Duodenal mucosa (tissue), 2 donors: ENCODE measurements around the gene FLOT1.
"Not testable (repeated sequence)": the region's sequence is repeated elsewhere in the genome, so short reads cannot be mapped to it uniquely, and the experiment has no call there.

Source experiments
- H3K27ac ChIP-seq: one replicate; pipeline ENCODE4 v1.7.0; 2013; ENCODE audit warnings: low read depth, low read length
- H3K27me3 ChIP-seq, 2 donors: one replicate each; pipeline ENCODE4 v1.7.0; 2013; ENCODE audit warnings: low read length in 2 of 2, control low read depth in 1 of 2; ENCODE audit not compliant: insufficient read depth in 2 of 2, control insufficient read depth in 1 of 2
- H3K36me3 ChIP-seq, 2 donors: one replicate each; pipeline ENCODE4 v1.7.0; 2013; ENCODE audit warnings: low read length in 2 of 2, control low read depth in 1 of 2; ENCODE audit not compliant: insufficient read depth in 2 of 2, control insufficient read depth in 1 of 2
- H3K4me1 ChIP-seq, 2 donors: one replicate each; pipeline ENCODE4 v1.7.0; 2013; ENCODE audit warnings: low read length in 2 of 2, control low read depth in 1 of 2; ENCODE audit not compliant: insufficient read depth in 2 of 2, control insufficient read depth in 1 of 2
- H3K4me3 ChIP-seq, 2 donors: one replicate each; pipeline ENCODE4 v1.7.0; 2013; ENCODE audit warnings: low read length in 2 of 2, low read depth in 1 of 2
- H3K9ac ChIP-seq, 2 donors: one replicate each; pipeline ENCODE4 v1.7.0; 2013; ENCODE audit warnings: low read length in 2 of 2, low read depth in 1 of 2
- H3K9me3 ChIP-seq, 2 donors: one replicate each; pipeline ENCODE4 v1.7.0; 2013; ENCODE audit warnings: low read length in 2 of 2, control low read depth in 1 of 2; ENCODE audit not compliant: control insufficient read depth in 1 of 2

Gene FLOT1

GRCh38 chr6:30730601-30731435, 11.7 kb downstream of the FLOT1 start:
- Histone ChIP-seq H3K9me3 (no peaks in the 10 kb centered on the region), H3K36me3 (peaks cover 19 to 74% of the 10 kb centered on the region in 2 donors), H3K9ac (peak overlapping the region; percentile 41 to 69), H3K4me3 (peak overlapping the region; percentile 26 to 60), H3K4me1 (peaks cover 11 to 15% of the 10 kb centered on the region in 2 donors), H3K27ac (no peak overlapping the region), H3K27me3 (no peaks in the 10 kb centered on the region)

DNA sequence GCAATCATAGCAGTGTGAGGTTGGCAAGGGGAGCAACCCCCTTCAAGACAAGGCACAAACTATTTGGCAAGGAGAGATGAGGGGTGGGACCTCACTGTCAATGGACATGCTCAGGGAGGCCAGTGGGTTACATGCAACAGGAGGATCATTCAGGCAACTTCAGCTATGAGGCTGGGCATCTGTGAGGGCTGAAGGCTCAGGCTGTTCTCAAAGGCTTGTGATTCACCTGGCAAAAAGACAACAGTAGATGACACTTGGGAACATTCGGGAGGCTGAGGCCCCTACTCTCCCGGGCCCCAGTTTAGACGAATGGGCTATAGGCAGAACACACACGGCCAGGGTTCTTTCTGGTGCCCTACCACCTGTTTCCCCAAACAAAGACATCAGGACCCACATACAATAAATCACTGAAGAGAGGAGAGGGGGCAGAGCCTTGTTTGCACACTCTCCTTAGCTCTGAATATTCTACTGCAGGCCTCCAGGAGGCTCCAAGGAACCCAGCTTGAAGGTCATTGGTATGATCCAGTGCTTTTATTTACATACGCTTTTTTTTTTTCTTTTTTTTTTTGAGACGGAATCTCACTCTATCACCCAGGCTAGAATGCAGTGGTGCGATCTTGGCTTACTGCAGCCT, 14.4 kb downstream of the FLOT1 start:
- Histone ChIP-seq H3K4me1 (peaks cover 14 to 25% of the 10 kb centered on the region in 2 donors), H3K9ac (no peak overlapping the region), H3K9me3 (no peaks in the 10 kb centered on the region), H3K27me3 (no peaks in the 10 kb centered on the region), H3K4me3 (no peak overlapping the region), H3K36me3 (peaks cover 31 to 83% of the 10 kb centered on the region in 2 donors), H3K27ac (no peak overlapping the region)

- Histone ChIP-seq H3K9me3 (no peaks in the 10 kb centered on the region), H3K27me3 (no peaks in the 10 kb centered on the region), H3K27ac (no peak overlapping the region), H3K9ac (no peak overlapping the region), H3K36me3 (peaks cover 34 to 79% of the 10 kb centered on the region in 2 donors), H3K4me3 (no peak overlapping the region), H3K4me1 (peaks cover 18 to 37% of the 10 kb centered on the region in 2 donors)
Measured at GRCh38 chr6:30726506-30727413, 15.7 kb downstream of the FLOT1 start.

DNA sequence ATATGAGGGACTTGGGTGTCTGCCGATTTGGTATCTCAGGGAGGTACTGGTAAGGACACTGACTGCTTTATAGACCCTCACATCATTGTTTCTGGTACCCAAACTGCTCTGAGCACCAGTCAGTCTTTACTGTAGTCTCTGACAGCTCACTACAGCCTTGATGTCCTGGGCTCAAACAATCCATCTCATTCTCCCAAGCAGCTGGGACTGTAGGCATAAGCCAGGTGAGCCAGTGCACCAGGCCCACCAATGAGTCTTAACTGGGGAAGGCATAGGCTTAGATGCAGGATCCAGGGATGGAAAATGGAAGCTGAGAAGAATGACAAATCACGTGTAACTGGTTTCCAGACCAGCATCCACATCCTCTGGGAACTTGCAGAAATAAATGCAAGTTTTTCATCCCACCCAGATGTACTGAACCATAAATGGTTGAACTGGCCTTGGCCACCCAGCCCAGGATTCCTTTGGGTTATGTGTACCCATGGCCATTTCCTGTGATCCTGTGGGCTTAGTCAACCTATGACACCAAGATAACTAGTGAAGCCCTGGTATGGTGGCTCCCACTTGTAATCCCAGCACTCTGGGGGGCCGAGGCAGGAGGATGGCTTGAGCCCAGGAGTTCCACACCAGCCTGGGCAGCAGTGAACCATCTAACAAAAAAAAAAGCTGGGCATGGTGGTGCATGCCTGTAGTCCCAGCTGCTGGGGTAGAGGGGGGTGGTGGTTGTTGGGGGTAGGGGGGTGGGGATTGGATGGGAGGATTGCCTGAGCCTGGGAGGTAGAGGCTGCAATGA, 16.6 kb downstream of the FLOT1 start:
- H3K9me3 ChIP-seq: no peaks in the 10 kb centered on the region
- H3K4me3 ChIP-seq: no peak overlapping the region
- no peak overlapping the region for H3K27ac ChIP-seq
- no peaks in the 10 kb centered on the region for H3K27me3 ChIP-seq
- H3K9ac ChIP-seq: no peak overlapping the region
- H3K36me3 ChIP-seq: peaks cover 34 to 78% of the 10 kb centered on the region in 2 donors
- H3K4me1 ChIP-seq: peaks cover 14 to 37% of the 10 kb centered on the region in 2 donors

- Histone ChIP-seq H3K9me3 (no peaks in the 10 kb centered on the region), H3K27ac (no peak overlapping the region), H3K36me3 (peaks cover 33 to 70% of the 10 kb centered on the region in 2 donors), H3K4me1 (peaks cover 7 to 28% of the 10 kb centered on the region in 2 donors), H3K4me3 (no peak overlapping the region), H3K9ac (no peak overlapping the region), H3K27me3 (no peaks in the 10 kb centered on the region)
Measured at GRCh38 chr6:30724906-30725667, 17.4 kb downstream of the FLOT1 start.

GRCh38 chr6:30723843-30724741, 18.4 kb downstream of the FLOT1 start:
- H3K9me3 ChIP-seq, H3K9ac ChIP-seq, H3K4me3 ChIP-seq, H3K27me3 ChIP-seq, H3K27ac ChIP-seq: not testable (repeated sequence)
- Histone ChIP-seq H3K36me3 (peaks cover 23 to 60% of the 10 kb centered on the region in 2 donors), H3K4me1 (peaks cover 11 to 27% of the 10 kb centered on the region in 2 donors)

GRCh38 chr6:30723159-30723842, 19.2 kb downstream of the FLOT1 start:
- not testable (repeated sequence) for H3K9me3 ChIP-seq, H3K27me3 ChIP-seq, H3K4me3 ChIP-seq, H3K27ac ChIP-seq, H3K9ac ChIP-seq
- Histone ChIP-seq H3K36me3 (peaks cover 23 to 58% of the 10 kb centered on the region in 2 donors), H3K4me1 (peaks cover 13 to 30% of the 10 kb centered on the region in 2 donors)
